GM23338 (cell line): ENCODE data around the gene CIAO2A. TPM values are rescaled to one million over a fixed set of nuclear protein-coding genes. Genes with fewer than 3 reads are reported as not detected.

Experiments used
- ATAC-seq: fragments of 200-7000 bp; cut with Tn5 transposase; 3 replicates; pipeline ENCODE4 v1.9.1; 2020
- DNase-seq: peaks from one replicate; pipeline ENCODE4 v3.0.0-alpha.2; 2015; ENCODE audit warnings: low spot score
- H2AFZ ChIP-seq: fragments of 200-600 bp; sonication (generic); 2 replicates; pipeline ENCODE4 v1.8.0; 2016; ENCODE audit warnings: antibody characterized with exemption, mild to moderate bottlenecking, moderate library complexity
- H3F3A ChIP-seq: fragments of 200-600 bp; sonication (generic); replicated peaks from 2 replicates; pipeline ENCODE4 v1.8.0; 2017; ENCODE audit warnings: antibody characterized with exemption, mixed run types, low read depth
- H3K27ac ChIP-seq: fragments of 200-600 bp; sonication (generic); 2 replicates; pipeline ENCODE4 v1.6.1; 2016; ENCODE audit warnings: low read depth
- H3K27me3 ChIP-seq: fragments of 200-600 bp; sonication (generic); 2 replicates; pipeline ENCODE4 v1.8.0; 2016; ENCODE audit warnings: mild to moderate bottlenecking, mixed run types, moderate library complexity; ENCODE audit not compliant: insufficient read depth
- H3K36me3 ChIP-seq: fragments of 200-600 bp; sonication (generic); 2 replicates; pipeline ENCODE4 v1.8.0; 2016; ENCODE audit warnings: mild to moderate bottlenecking; ENCODE audit not compliant: insufficient read depth
- H3K4me1 ChIP-seq: fragments of 200-600 bp; sonication (generic); 2 replicates; pipeline ENCODE4 v1.8.0; 2016; ENCODE audit warnings: mild to moderate bottlenecking, moderate library complexity; ENCODE audit not compliant: insufficient read depth
- H3K4me2 ChIP-seq: fragments of 200-600 bp; sonication (generic); 2 replicates; pipeline ENCODE4 v1.7.1; 2017; ENCODE audit warnings: mixed run types
- H3K4me3 ChIP-seq: fragments of 200-600 bp; sonication (generic); 2 replicates; pipeline ENCODE4 v1.6.1; 2016; ENCODE audit warnings: mixed run types
- H3K79me2 ChIP-seq: fragments of 200-600 bp; sonication (generic); replicated peaks from 2 replicates; pipeline ENCODE4 v1.8.0; 2017; ENCODE audit warnings: mild to moderate bottlenecking; ENCODE audit not compliant: insufficient read depth
- H3K9me2 ChIP-seq: fragments of 200-600 bp; sonication (generic); 2 replicates; pipeline ENCODE4 v1.8.0; 2017; ENCODE audit not compliant: insufficient read depth
- H4K20me1 ChIP-seq: fragments of 200-600 bp; sonication (generic); replicated peaks from 2 replicates; pipeline ENCODE4 v1.8.0; 2017; ENCODE audit warnings: mild to moderate bottlenecking; ENCODE audit not compliant: insufficient read depth
- H3K27ac Mint-ChIP-seq: 2 replicates; pipeline ENCODE4 v1.8.0; 2020; ENCODE audit warnings: inconsistent platforms, mild to moderate bottlenecking, moderate library complexity, mixed read lengths
- H3K27me3 Mint-ChIP-seq: 3 replicates; pipeline ENCODE4 v1.8.0; 2022; ENCODE audit warnings: low read depth, mild to moderate bottlenecking, moderate library complexity, mixed read lengths, inconsistent platforms; ENCODE audit not compliant: insufficient read depth, poor library complexity
- H3K36me3 Mint-ChIP-seq: 3 replicates; pipeline ENCODE4 v1.8.0; 2021; ENCODE audit warnings: low read depth, mild to moderate bottlenecking, inconsistent platforms, moderate library complexity, mixed read lengths
- H3K4me1 Mint-ChIP-seq: 3 replicates; pipeline ENCODE4 v1.8.0; 2020; ENCODE audit warnings: mild to moderate bottlenecking, inconsistent platforms, mixed read lengths
- H3K4me3 Mint-ChIP-seq: 3 replicates; pipeline ENCODE4 v1.8.0; 2021; ENCODE audit warnings: moderate library complexity, mild to moderate bottlenecking, inconsistent platforms, mixed read lengths
- H3K9me3 Mint-ChIP-seq: 3 replicates; pipeline ENCODE4 v1.8.0; 2020; ENCODE audit warnings: moderate library complexity, mild to moderate bottlenecking, inconsistent platforms, mixed read lengths
- CREB1 ChIP-seq: fragments of 250-450 bp; sonication (Bioruptor Pico); IDR thresholded peaks from 2 replicates; pipeline ENCODE4 v1.5.0; 2020; ENCODE audit warnings: low read depth, mild to moderate bottlenecking, moderate library complexity
- EZH2 ChIP-seq: fragments of 200-600 bp; sonication (generic); IDR thresholded peaks from one replicate; pipeline ENCODE4 v1.8.0; 2017; ENCODE audit warnings: antibody characterized with exemption, mild to moderate bottlenecking, low read depth; ENCODE audit not compliant: unreplicated experiment
- JUNB ChIP-seq: IDR thresholded peaks from one replicate; pipeline ENCODE4 v1.6.1; 2016; ENCODE audit warnings: antibody characterized with exemption; ENCODE audit not compliant: unreplicated experiment
- NANOG ChIP-seq: IDR thresholded peaks from 2 replicates; pipeline ENCODE4 v1.6.1; 2016; ENCODE audit warnings: antibody characterized with exemption, borderline replicate concordance
- POLR2AphosphoS5 ChIP-seq: IDR thresholded peaks from 2 replicates; pipeline ENCODE4 v1.6.1; 2016; ENCODE audit warnings: antibody characterized with exemption, low read depth
- STAT1 ChIP-seq: IDR thresholded peaks from one replicate; pipeline ENCODE4 v1.6.1; 2016; ENCODE audit warnings: antibody characterized with exemption; ENCODE audit not compliant: unreplicated experiment
- ZNF114 ChIP-seq: fragments of 250-450 bp; sonication (Bioruptor Pico); IDR thresholded peaks from 2 replicates; pipeline ENCODE4 v1.5.0; 2020; ENCODE audit warnings: mild to moderate bottlenecking, moderate library complexity
- ZNF331 ChIP-seq: fragments of 250-450 bp; sonication (Bioruptor Pico); IDR thresholded peaks from 2 replicates; pipeline ENCODE4 v1.5.0; 2020; ENCODE audit warnings: low read depth, mild to moderate bottlenecking, moderate library complexity
- polyA plus RNA-seq: library from polyadenylated mRNA; unstranded; fragments of >200 nt; fragmentation: Nextera tagmentation; extraction: Ambion mirVana; gene quantifications from 2 replicates; pipeline ENCODE4 v1.2.1, GENCODE V29; 2016
- total RNA-seq: library from RNA; depleted of rRNA; stranded (reverse); fragments of >200 nt; shearing (Covaris generic); gene quantifications from 2 replicates; pipeline ENCODE4 v1.2.3, GENCODE V29; 2014
- TF ChIP-seq, protein P1 (sequence below): fragments of 250-450 bp; sonication (Bioruptor Pico); IDR thresholded peaks from 2 replicates; pipeline ENCODE4 v1.5.0; 2020; ENCODE audit warnings: mild to moderate bottlenecking, moderate library complexity
- TF ChIP-seq, protein P2 (sequence below): IDR thresholded peaks from one replicate; pipeline ENCODE4 v1.6.1; 2018; ENCODE audit warnings: antibody characterized with exemption; ENCODE audit not compliant: unreplicated experiment
- TF ChIP-seq, protein P3 (sequence below): IDR thresholded peaks from 2 replicates; pipeline ENCODE4 v1.6.1; 2016; ENCODE audit warnings: antibody characterized with exemption
- TF ChIP-seq, protein P4 (sequence below), 2 experiments: fragments of 200-600 bp in 1 of 2; sonication (generic) in 1 of 2; conservative IDR thresholded peaks; 2 replicates each; pipeline versions ENCODE4 v1.5.1 to v1.6.1; 2016 to 2017; ENCODE audit warnings: antibody characterized with exemption in 2 of 2, low read depth in 2 of 2, mild to moderate bottlenecking in 2 of 2, moderate library complexity in 1 of 2

The CIAO2A gene
- total and polyA plus RNA-seq, 2 experiments from 2014 or later, result 132 to 318 TPM

DNA sequence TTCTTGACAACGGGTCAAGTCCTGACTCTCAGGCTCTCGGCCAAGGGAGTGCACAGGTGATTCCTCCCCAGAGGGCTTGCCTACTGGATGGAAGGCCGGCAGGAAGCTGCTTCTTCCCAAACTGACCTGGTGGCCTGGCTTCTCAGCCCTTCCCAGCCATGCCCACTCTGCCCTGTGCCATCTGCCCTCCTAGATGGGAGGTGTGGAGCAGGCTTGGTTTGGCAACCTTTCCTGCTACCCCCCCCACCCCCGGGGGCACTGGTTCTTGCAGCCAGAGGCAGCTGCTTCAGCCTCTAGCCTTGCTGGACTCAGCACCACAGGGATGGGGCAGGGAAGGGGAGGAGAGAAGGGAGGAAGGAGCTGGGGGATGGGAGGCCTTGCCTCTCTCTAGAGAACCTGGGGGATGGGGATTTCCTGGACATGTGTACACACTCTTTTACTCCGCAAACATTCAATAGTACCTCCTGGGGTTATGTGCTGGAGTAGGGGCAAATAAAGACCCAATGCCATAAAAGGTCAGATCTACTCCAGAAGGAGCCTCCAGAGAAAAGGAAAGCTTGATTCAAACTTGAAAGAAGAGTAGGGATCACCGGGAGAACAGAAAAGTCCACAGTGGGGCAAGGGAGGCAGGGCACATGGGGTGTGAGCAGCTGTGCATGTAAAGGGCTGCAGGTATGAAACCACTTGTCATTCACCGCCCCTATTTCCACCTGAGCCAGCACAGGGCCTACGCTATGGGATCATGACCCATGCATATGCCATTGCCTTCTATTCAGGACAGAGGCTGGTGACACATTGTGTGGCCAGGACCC is 43.2 kb downstream of the CIAO2A start:
- Mint-ChIP-seq H3K27ac (no peak overlapping the region), H3K4me1 (peaks cover 9% of the 10 kb centered on the region), H3K4me3 (no peak overlapping the region), H3K36me3 (no peaks in the 10 kb centered on the region), H3K9me3 (no peaks in the 10 kb centered on the region), H3K27me3 (peaks cover 23% of the 10 kb centered on the region)
- H3K4me1 ChIP-seq, result peaks cover 9% of the 10 kb centered on the region; the same call in 1 of the 2 replicates
- no peaks in the 10 kb centered on the region for H3K36me3 ChIP-seq
- H4K20me1 ChIP-seq, result no peaks in the 10 kb centered on the region
- H3K27me3 ChIP-seq, result peaks cover 22% of the 10 kb centered on the region
- H3K27ac ChIP-seq, result no peak overlapping the region
- no peak overlapping the region for H3K4me3 ChIP-seq
- TF ChIP-seq POLR2AphosphoS5, result no peak
- TF ChIP-seq, protein P1, sequence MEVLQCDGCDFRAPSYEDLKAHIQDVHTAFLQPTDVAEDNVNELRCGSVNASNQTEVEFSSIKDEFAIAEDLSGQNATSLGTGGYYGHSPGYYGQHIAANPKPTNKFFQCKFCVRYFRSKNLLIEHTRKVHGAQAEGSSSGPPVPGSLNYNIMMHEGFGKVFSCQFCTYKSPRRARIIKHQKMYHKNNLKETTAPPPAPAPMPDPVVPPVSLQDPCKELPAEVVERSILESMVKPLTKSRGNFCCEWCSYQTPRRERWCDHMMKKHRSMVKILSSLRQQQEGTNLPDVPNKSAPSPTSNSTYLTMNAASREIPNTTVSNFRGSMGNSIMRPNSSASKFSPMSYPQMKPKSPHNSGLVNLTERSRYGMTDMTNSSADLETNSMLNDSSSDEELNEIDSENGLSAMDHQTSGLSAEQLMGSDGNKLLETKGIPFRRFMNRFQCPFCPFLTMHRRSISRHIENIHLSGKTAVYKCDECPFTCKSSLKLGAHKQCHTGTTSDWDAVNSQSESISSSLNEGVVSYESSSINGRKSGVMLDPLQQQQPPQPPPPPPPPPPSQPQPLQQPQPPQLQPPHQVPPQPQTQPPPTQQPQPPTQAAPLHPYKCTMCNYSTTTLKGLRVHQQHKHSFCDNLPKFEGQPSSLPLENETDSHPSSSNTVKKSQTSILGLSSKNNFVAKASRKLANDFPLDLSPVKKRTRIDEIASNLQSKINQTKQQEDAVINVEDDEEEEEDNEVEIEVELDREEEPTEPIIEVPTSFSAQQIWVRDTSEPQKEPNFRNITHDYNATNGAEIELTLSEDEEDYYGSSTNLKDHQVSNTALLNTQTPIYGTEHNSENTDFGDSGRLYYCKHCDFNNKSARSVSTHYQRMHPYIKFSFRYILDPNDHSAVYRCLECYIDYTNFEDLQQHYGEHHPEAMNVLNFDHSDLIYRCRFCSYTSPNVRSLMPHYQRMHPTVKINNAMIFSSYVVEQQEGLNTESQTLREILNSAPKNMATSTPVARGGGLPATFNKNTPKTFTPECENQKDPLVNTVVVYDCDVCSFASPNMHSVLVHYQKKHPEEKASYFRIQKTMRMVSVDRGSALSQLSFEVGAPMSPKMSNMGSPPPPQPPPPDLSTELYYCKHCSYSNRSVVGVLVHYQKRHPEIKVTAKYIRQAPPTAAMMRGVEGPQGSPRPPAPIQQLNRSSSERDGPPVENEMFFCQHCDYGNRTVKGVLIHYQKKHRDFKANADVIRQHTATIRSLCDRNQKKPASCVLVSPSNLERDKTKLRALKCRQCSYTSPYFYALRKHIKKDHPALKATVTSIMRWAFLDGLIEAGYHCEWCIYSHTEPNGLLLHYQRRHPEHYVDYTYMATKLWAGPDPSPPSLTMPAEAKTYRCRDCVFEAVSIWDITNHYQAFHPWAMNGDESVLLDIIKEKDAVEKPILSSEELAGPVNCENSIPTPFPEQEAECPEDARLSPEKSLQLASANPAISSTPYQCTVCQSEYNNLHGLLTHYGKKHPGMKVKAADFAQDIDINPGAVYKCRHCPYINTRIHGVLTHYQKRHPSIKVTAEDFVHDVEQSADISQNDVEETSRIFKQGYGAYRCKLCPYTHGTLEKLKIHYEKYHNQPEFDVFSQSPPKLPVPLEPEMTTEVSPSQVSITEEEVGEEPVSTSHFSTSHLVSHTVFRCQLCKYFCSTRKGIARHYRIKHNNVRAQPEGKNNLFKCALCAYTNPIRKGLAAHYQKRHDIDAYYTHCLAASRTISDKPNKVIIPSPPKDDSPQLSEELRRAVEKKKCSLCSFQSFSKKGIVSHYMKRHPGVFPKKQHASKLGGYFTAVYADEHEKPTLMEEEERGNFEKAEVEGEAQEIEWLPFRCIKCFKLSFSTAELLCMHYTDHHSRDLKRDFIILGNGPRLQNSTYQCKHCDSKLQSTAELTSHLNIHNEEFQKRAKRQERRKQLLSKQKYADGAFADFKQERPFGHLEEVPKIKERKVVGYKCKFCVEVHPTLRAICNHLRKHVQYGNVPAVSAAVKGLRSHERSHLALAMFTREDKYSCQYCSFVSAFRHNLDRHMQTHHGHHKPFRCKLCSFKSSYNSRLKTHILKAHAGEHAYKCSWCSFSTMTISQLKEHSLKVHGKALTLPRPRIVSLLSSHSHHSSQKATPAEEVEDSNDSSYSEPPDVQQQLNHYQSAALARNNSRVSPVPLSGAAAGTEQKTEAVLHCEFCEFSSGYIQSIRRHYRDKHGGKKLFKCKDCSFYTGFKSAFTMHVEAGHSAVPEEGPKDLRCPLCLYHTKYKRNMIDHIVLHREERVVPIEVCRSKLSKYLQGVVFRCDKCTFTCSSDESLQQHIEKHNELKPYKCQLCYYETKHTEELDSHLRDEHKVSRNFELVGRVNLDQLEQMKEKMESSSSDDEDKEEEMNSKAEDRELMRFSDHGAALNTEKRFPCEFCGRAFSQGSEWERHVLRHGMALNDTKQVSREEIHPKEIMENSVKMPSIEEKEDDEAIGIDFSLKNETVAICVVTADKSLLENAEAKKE, result no peak
- TF ChIP-seq, protein P2, sequence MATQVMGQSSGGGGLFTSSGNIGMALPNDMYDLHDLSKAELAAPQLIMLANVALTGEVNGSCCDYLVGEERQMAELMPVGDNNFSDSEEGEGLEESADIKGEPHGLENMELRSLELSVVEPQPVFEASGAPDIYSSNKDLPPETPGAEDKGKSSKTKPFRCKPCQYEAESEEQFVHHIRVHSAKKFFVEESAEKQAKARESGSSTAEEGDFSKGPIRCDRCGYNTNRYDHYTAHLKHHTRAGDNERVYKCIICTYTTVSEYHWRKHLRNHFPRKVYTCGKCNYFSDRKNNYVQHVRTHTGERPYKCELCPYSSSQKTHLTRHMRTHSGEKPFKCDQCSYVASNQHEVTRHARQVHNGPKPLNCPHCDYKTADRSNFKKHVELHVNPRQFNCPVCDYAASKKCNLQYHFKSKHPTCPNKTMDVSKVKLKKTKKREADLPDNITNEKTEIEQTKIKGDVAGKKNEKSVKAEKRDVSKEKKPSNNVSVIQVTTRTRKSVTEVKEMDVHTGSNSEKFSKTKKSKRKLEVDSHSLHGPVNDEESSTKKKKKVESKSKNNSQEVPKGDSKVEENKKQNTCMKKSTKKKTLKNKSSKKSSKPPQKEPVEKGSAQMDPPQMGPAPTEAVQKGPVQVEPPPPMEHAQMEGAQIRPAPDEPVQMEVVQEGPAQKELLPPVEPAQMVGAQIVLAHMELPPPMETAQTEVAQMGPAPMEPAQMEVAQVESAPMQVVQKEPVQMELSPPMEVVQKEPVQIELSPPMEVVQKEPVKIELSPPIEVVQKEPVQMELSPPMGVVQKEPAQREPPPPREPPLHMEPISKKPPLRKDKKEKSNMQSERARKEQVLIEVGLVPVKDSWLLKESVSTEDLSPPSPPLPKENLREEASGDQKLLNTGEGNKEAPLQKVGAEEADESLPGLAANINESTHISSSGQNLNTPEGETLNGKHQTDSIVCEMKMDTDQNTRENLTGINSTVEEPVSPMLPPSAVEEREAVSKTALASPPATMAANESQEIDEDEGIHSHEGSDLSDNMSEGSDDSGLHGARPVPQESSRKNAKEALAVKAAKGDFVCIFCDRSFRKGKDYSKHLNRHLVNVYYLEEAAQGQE, result no peak
- no peak for TF ChIP-seq EZH2
- TF ChIP-seq NANOG, result no peak
- TF ChIP-seq STAT1, result no peak
- no peak for TF ChIP-seq ZNF331 (CRISPR knock-in tag)
- TF ChIP-seq, protein P3, sequence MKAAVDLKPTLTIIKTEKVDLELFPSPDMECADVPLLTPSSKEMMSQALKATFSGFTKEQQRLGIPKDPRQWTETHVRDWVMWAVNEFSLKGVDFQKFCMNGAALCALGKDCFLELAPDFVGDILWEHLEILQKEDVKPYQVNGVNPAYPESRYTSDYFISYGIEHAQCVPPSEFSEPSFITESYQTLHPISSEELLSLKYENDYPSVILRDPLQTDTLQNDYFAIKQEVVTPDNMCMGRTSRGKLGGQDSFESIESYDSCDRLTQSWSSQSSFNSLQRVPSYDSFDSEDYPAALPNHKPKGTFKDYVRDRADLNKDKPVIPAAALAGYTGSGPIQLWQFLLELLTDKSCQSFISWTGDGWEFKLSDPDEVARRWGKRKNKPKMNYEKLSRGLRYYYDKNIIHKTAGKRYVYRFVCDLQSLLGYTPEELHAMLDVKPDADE, result no peak
- no peak for TF ChIP-seq ZNF114 (CRISPR knock-in tag)
- no peak for TF ChIP-seq CREB1 (CRISPR knock-in tag)
- TF ChIP-seq, protein P4, sequence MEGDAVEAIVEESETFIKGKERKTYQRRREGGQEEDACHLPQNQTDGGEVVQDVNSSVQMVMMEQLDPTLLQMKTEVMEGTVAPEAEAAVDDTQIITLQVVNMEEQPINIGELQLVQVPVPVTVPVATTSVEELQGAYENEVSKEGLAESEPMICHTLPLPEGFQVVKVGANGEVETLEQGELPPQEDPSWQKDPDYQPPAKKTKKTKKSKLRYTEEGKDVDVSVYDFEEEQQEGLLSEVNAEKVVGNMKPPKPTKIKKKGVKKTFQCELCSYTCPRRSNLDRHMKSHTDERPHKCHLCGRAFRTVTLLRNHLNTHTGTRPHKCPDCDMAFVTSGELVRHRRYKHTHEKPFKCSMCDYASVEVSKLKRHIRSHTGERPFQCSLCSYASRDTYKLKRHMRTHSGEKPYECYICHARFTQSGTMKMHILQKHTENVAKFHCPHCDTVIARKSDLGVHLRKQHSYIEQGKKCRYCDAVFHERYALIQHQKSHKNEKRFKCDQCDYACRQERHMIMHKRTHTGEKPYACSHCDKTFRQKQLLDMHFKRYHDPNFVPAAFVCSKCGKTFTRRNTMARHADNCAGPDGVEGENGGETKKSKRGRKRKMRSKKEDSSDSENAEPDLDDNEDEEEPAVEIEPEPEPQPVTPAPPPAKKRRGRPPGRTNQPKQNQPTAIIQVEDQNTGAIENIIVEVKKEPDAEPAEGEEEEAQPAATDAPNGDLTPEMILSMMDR (conservative IDR thresholded peaks at IDR 0.05; ENCODE audit: low read depth in 2 of 2), result no peak
- TF ChIP-seq JUNB, result no peak
- no peak overlapping the region; the same call in 1 of the 2 replicates for H2AFZ ChIP-seq
- no peak overlapping the region for H3K4me2 ChIP-seq
- H3K9me2 ChIP-seq, result no peaks in the 10 kb centered on the region
- no peak for DNase-seq
- H3K79me2 ChIP-seq, result no peaks in the 10 kb centered on the region
- H3F3A ChIP-seq, result no peaks in the 10 kb centered on the region
- no peak for ATAC-seq
